Frontal cortex (tissue), 4 donors: ENCODE results near the gene IDH2. TPM values are rescaled to one million over a fixed set of nuclear protein-coding genes. Genes with fewer than 3 reads are reported as not detected.

Experiments used
- DNase-seq, 2 donors: peaks; one replicate each; pipeline ENCODE4 v3.0.0; 2012; ENCODE audit warnings: low spot score in 2 of 2
- FAIRE-seq: peaks from 2 replicates; lab custom pipeline; 2012; peaks lifted over from hg19 to GRCh38; lab: Jason Lieb, UNC
- small RNA-seq: library from RNA; depleted of rRNA; stranded (forward); fragments of <200 nt; gene quantifications from one replicate; pipeline ENCODE3, GENCODE V24; 2014
- total RNA-seq: library from RNA; depleted of rRNA; stranded (reverse); fragments of >200 nt; gene quantifications from one replicate; pipeline ENCODE4 v1.2.3, GENCODE V29; 2014
- donor health status: control.
- donor health status: control.
- donor health status: control.

Gene IDH2
- total RNA-seq, 1 donor from 2014 or later: 77.9 TPM

DNA sequence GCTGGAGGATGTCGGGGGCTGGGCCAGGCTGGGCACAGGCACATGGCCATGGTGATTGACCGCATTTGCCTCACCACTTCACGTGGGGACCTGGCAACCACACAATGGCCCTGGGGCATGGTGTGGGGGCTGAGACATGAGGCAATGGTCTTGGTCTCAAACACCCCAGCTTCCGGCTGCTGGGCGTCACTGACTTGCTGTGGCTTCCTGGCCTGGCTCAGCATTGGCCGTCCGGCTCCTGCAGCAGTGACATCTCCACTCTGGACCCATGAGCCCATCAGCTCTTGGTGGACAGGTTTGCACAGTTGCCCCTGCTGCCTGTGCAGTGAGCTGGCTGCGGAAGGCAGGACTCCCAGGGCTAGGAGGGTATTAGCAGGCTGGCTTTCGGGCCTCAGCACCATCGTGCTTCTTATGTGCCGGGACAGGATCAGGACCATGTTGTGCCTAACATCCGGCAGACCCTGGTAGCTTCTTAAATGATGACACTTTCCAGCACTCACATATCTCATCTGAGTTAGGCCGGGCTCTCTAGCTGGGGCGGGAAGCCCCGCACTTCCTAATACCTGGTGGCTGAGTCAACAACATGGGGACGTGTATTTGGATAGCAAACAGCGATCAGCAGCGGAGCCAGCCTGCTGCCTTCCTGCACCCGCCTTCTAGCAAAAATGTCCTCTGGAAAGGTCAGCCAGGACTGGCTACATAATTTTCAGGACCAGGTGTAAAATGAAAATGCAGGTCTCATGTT is 67.0 kb downstream of the IDH2 start:
- no peak for FAIRE-seq
- no peak for DNase-seq

- DNase-seq: no peak
- no peak for FAIRE-seq
Measured at GRCh38 chr15:90033448-90033847, 68.8 kb downstream of the IDH2 start.

Small RNAs within 50 kb of the gene (small RNA-seq; reads per million reads assigned to genes)
- not detected for gene RF00066

Other genes with a start within 250 kb of the IDH2 start
- gene AP3S2, start 208.5 kb downstream of the IDH2 start, total RNA-seq: 40.8 TPM
- 13.5 TPM for gene ARPIN, start 189.5 kb downstream of the IDH2 start, total RNA-seq
- 6.5 TPM for gene ZNF710, start 101.1 kb downstream of the IDH2 start, total RNA-seq
- 35.5 TPM for gene SEMA4B, start 98.9 kb upstream of the IDH2 start, total RNA-seq
- 3.7 TPM for gene CIB1, start 131.5 kb upstream of the IDH2 start, total RNA-seq
- gene GDPGP1, start 131.7 kb upstream of the IDH2 start, total RNA-seq: 4.9 TPM
- gene TTLL13, start 147.1 kb upstream of the IDH2 start, total RNA-seq: under 0.01 TPM
- gene NGRN, start 163.2 kb upstream of the IDH2 start, total RNA-seq: 226 TPM
- gene ZNF774, start 249.8 kb upstream of the IDH2 start, total RNA-seq: 4.5 TPM